Measurements from ENCODE around the gene ZNF445.

Gene ZNF445

DNA sequence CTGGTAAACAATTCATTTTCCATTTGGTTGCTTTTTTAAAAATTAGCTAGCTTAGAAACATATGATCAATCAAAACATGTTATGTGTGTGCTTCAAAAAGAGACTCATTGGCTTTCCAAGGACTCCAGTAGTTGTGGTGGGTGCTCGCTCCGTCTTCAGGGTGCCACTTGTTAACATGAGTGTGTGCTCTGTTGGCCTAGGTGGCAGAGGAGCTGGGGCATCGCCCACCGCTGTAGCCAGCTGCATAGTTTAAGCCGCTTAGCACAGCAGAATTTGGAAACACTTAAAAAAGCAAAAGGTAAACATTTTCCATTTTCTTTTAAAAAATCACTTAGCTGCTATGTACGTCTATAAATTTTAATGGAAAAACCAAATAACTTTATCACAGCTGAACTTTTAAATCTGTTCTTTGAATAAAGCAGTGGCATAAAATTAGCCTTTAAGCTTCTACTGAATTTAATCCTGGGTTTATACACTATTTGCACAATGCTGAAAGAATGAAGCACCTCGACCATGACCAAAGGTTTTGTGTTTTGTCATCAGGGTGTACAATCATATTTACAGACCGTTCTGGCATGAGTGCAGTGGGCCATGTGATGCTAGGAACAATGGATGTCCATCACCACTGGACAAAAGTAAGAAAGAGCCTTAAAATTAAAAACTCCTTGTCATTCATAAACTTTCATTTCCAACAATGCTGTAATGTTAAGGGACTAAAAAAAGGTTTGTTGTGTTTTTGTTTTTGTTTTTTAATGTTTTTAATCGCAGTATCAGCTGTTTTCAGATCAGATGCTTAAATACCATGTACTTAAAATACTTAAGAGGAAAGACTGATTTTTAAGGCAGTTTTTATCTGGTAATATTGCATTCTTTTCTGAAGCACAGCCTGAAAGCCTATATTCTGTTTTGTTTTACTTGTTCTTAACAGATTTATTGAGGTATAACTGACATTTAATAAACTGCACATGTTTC, 81.0 kb downstream of the ZNF445 start:
- DNase-seq = no peak

- DNase-seq = no peak
Measured at GRCh38 chr3:44395714-44396113, 81.8 kb downstream of the ZNF445 start.

DNA sequence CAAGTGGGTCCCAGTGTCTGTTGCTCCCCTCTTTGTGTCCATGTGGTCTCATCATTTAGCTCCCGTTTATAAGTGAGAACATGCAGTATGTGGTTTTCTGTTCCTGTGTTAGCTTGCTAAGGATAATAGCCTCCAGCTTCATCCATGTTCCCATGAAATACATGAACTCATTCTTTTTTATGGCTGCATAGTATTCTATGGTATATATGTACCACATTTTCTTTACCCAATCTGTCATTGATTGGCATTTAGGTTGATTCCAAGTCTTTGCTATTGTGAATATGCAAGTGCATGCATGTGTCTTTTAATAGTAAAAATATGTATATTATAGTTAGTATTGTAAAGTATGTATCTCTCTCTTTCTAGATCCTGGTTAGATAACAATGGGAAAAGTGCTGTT, 85.0 kb downstream of the ZNF445 start:
- no peak for DNase-seq

GRCh38 chr3:44387404-44387803, 90.1 kb downstream of the ZNF445 start:
- DNase-seq = no peak
